ENCODE data around the gene SLC37A4. TPM values are rescaled to one million over a fixed set of nuclear protein-coding genes. Genes with fewer than 3 reads are reported as not detected.

SLC37A4 gene
- polyA plus RNA-seq, 1 of the 3 experiments (the other 2 are of a cell fraction), result 21.8 TPM

DNA sequence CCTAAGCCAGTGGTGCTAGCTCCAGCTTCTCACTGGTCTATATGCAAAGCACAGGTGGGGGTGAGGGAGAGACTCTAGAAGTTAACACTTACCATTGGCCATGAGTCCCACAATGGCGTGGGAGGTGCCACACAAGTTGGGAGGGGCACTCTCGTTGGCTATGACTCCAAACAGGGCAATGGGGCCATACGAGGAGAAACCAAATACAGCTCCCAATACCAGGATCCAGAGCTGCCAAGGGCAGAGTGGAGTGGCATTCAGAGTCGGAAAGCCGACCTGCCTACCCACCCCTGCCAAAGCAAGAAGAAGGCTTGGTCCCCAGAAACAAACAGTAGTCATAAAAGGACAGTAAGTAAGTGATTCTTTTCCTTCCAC, 5.6 kb downstream of the SLC37A4 start (continued):
- TF ChIP-seq MEF2A (IDR thresholded peaks at IDR 0.05; ENCODE audit: borderline replicate concordance, low read depth) (no peak), TCF12 (IDR thresholded peaks at IDR 0.05) (no peak), SMC3 (IDR thresholded peaks at IDR 0.05; ENCODE audit: low read depth, low read length) (no peak), NFIC (IDR thresholded peaks at IDR 0.05; ENCODE audit: borderline replicate concordance) (no peak)
- TF ChIP-seq, protein P1, sequence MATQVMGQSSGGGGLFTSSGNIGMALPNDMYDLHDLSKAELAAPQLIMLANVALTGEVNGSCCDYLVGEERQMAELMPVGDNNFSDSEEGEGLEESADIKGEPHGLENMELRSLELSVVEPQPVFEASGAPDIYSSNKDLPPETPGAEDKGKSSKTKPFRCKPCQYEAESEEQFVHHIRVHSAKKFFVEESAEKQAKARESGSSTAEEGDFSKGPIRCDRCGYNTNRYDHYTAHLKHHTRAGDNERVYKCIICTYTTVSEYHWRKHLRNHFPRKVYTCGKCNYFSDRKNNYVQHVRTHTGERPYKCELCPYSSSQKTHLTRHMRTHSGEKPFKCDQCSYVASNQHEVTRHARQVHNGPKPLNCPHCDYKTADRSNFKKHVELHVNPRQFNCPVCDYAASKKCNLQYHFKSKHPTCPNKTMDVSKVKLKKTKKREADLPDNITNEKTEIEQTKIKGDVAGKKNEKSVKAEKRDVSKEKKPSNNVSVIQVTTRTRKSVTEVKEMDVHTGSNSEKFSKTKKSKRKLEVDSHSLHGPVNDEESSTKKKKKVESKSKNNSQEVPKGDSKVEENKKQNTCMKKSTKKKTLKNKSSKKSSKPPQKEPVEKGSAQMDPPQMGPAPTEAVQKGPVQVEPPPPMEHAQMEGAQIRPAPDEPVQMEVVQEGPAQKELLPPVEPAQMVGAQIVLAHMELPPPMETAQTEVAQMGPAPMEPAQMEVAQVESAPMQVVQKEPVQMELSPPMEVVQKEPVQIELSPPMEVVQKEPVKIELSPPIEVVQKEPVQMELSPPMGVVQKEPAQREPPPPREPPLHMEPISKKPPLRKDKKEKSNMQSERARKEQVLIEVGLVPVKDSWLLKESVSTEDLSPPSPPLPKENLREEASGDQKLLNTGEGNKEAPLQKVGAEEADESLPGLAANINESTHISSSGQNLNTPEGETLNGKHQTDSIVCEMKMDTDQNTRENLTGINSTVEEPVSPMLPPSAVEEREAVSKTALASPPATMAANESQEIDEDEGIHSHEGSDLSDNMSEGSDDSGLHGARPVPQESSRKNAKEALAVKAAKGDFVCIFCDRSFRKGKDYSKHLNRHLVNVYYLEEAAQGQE (IDR thresholded peaks at IDR 0.05; ENCODE audit: low read depth, low read length), result no peak
- TF ChIP-seq, protein P2, sequence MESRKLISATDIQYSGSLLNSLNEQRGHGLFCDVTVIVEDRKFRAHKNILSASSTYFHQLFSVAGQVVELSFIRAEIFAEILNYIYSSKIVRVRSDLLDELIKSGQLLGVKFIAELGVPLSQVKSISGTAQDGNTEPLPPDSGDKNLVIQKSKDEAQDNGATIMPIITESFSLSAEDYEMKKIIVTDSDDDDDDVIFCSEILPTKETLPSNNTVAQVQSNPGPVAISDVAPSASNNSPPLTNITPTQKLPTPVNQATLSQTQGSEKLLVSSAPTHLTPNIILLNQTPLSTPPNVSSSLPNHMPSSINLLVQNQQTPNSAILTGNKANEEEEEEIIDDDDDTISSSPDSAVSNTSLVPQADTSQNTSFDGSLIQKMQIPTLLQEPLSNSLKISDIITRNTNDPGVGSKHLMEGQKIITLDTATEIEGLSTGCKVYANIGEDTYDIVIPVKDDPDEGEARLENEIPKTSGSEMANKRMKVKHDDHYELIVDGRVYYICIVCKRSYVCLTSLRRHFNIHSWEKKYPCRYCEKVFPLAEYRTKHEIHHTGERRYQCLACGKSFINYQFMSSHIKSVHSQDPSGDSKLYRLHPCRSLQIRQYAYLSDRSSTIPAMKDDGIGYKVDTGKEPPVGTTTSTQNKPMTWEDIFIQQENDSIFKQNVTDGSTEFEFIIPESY (IDR thresholded peaks at IDR 0.05; ENCODE audit: borderline replicate concordance, low read depth), result no peak

DNA sequence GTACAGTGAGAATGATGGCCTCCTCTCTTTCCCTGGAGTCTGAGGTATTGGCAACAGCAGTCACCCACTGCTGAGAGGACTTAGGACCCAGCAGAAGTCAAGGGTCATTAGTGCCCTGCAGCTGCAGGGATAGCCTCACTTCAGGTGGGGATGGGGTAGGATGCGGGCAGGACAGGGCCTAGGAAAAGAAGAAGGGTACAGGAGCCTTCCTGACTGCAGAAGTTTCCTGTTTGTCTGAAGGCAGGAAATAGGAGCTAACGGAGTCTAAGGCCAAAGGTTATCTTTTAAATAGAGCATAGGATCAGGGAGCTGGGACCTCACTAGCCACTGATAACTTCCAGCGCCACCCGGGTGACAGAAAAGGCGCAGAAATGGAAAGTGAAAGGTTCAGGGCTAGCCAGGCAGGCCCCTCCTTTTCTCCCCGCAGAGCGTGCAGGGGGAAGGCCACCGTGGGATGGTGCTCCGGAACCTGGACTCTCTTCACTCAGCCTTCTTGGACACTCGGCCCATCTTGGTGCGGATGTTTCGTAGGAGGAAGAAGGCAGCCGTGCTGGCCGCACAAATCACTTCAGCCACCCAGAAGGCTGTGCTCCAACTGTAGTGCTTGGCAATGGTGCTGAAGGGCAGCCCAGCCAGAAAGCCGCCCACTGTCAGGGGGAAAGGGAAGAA, 6.1 kb downstream of the SLC37A4 start:
- no peak overlapping the region for H3K4me3 ChIP-seq (ENCODE audit: low read depth in 2 of 2, low read length in 1 of 2)
- no peak for DNase-seq
- no peak overlapping the region for H2AFZ ChIP-seq (ENCODE audit: low read depth)
- no peaks in the 10 kb centered on the region for H3K27me3 ChIP-seq (ENCODE audit: insufficient read depth)
- no peak overlapping the region for H3K9ac ChIP-seq
- peak overlapping the region in 1 of 2 experiments; percentile 27; a peak in 1 of 4 replicates for H3K27ac ChIP-seq (ENCODE audit: low read depth in 2 of 2, low read length in 1 of 2)
- H3K4me2 ChIP-seq, result no peak overlapping the region
- H3K9me3 ChIP-seq, result no peaks in the 10 kb centered on the region
- ChIA-PET POLR2A (interaction anchor here (1.4 kb wide), 1 partner anchor 32 kb away, joined by 3 read pairs; no protein-coding TSS in a partner anchor), CTCF (interaction anchor here (1.4 kb wide), 1 partner anchor 20 kb away, joined by 3 read pairs; no protein-coding TSS in a partner anchor)
- TF ChIP-seq RCOR1 (IDR thresholded peaks at IDR 0.05; ENCODE audit: low read length), result no peak
- TF ChIP-seq FOSL2 (IDR thresholded peaks at IDR 0.05; ENCODE audit: borderline replicate concordance, low read depth), result no peak
- TF ChIP-seq RAD21 (IDR thresholded peaks at IDR 0.05; ENCODE audit: low read length), result no peak
- TF ChIP-seq TCF12 (IDR thresholded peaks at IDR 0.05), result no peak
- no peaks in the 10 kb centered on the region for H3K9me2 ChIP-seq
- peaks cover 13 to 17% of the 10 kb centered on the region in 2 experiments for H3K4me1 ChIP-seq (ENCODE audit: control insufficient read depth in 1 of 2, insufficient read depth in 2 of 2, low read depth in 1 of 2, low read length in 1 of 2)
- peaks cover 24 to 42% of the 10 kb centered on the region in 2 experiments for H3K36me3 ChIP-seq (replicated peaks in 1 of 2; ENCODE audit: control insufficient read depth in 1 of 2, insufficient read depth in 2 of 2, low read length in 1 of 2)
- H3K79me2 ChIP-seq (ENCODE audit: insufficient read depth), result peaks cover 31% of the 10 kb centered on the region
- whole genome bisulfite sequencing (ENCODE audit: low lambda C conversion rate), result 86% methylated on average over 14 of the region's 15 CpGs
- peaks cover 12% of the 10 kb centered on the region for H3F3A ChIP-seq (replicated peaks; ENCODE audit: insufficient read depth)
- H4K20me1 ChIP-seq (ENCODE audit: insufficient read depth), result peaks cover 6% of the 10 kb centered on the region; the same call in 1 of the 2 replicates
